Cardiac fibroblast (primary cell): ENCODE measurements around the gene GNLY.

Experiments used
- DNase-seq, 2 donors: peaks; one replicate each; pipeline versions ENCODE4 v3.0.0 to v3.0.0-alpha.2; 2010; ENCODE audit warnings: low read depth in 2 of 2
- H3K4me3 ChIP-seq, 2 donors: replicated peaks in 1 of 2; 1 replicate in 1 of 2; 2 replicates in 1 of 2; pipeline ENCODE4 v1.5.1; 2011; ENCODE audit warnings: low read depth in 2 of 2, low read length in 2 of 2, mild to moderate bottlenecking in 2 of 2, moderate library complexity in 1 of 2
- CTCF ChIP-seq: IDR thresholded peaks from one replicate; pipeline ENCODE4 v1.5.1; 2011; ENCODE audit warnings: low read depth, mild to moderate bottlenecking, low read length, inconsistent platforms

The GNLY gene

GRCh38 chr2:85718885-85719492, 24.8 kb downstream of the GNLY start:
- no peak overlapping the region for H3K4me3 ChIP-seq
- TF ChIP-seq CTCF, result no peak
- DNase-seq, result no peak

- no peak for DNase-seq
- no peak for TF ChIP-seq CTCF
- H3K4me3 ChIP-seq, result no peak overlapping the region
Measured at GRCh38 chr2:85719609-85720240, 25.6 kb downstream of the GNLY start.

DNA sequence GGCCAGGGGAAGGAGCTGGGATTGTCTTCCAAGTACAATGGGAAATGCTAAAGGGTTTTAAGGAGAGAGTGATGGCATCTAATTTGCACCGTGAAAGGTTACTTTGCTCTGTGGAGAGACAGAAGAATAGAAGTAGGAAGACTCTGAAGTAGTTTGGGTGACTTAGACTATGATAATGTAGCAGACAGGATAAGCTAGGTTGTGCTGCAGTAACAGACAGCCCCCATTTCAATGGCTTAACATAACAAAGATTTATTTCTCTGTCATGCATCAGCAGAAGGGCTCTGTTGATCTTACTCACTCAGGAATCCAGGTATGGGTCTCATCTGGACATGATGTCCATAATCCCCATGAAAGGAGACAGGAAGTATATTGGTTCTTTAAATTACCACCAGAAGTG, 26.4 kb downstream of the GNLY start:
- DNase-seq, result no peak
- TF ChIP-seq CTCF, result no peak
- no peak overlapping the region for H3K4me3 ChIP-seq

GRCh38 chr2:85721641-85722040, 27.5 kb downstream of the GNLY start:
- TF ChIP-seq CTCF, result no peak
- no peak overlapping the region for H3K4me3 ChIP-seq
- DNase-seq, result no peak

DNA sequence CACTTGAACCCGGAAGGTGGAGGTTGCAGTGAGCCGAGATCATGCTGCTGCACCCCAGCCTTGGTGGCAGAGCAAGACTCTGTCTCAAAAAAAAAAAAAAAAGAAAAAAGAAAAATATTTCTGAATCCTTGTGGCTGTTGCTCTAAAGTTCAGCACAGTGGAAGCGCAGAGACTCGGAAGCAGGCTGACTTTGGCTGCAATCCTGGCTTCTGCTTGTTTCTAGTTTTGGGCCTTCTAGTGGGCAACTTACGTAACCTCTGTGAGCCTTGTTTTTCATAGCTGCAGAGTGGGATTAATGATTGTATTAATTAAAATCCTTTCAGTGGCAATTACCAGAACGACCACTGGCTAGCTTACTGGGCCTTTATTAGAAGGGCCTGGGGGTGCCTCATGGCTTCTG, 28.4 kb downstream of the GNLY start:
- TF ChIP-seq CTCF, result no peak
- DNase-seq, result no peak
- H3K4me3 ChIP-seq, result no peak overlapping the region

DNA sequence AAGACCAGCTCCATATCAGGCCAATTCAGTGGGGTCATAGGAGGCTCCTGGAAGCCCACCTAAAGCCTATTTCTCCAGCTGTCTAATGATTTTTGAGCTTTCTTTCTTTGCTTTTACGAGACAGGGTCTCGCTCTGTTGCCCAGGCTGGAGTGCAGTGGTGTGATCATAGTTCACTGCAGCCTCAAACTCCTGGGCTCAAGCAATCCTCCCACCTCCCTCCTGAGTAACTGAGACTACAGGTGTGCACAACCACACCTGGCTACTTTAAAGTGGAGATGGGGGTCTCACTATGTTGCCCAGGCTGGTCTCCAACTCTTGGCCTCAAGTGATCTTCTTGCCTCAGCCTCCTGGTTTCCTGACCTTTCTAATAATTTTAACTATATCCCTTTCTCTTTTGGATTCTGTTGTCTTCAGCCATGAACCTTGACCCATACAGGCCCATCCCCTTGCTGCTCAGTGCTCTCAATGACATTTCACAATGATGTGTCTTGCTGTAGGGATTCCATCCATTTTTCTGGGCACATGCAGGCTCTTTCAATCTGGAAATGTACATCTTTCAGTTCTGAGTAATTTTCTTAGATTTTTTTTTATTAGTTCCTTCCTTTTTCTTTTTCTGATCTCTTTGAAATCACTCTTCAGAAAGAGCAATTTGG, 29.7 kb downstream of the GNLY start:
- no peak for DNase-seq
- no peak overlapping the region for H3K4me3 ChIP-seq
- TF ChIP-seq CTCF, result no peak
